ENCODE data around the gene HMGN3. TPM values are rescaled to one million over a fixed set of nuclear protein-coding genes. Genes with fewer than 3 reads are reported as not detected.
"Not testable (repeated sequence)": the region's sequence is repeated elsewhere in the genome, so short reads cannot be mapped to it uniquely, and the experiment has no call there.

Gene HMGN3
- 100 to 1,000 TPM; 244 to 305 (median 268) TPM for polyA plus RNA-seq (ENCODE audit: insufficient read depth in 1 of 5, insufficient read length in 5 of 5, low replicate concordance in 1 of 5)
- long read RNA-seq, donor 1, transcript HMGN3-201 (6 exons, 831 nt): major isoform, 106 of 228 reads
- long read RNA-seq, donor 1, transcript HMGN3-202 (6 exons, 872 nt): minor isoform, 84 of 228 reads
- long read RNA-seq, donor 1, partial matches to known transcripts: 38 of 228 reads
- long read RNA-seq, donor 1, other reads (novel, unspliced or antisense): 0 of 228 reads
- long read RNA-seq, donor 2, transcript HMGN3-201 (6 exons, 831 nt): major isoform, 66 of 109 reads
- long read RNA-seq, donor 2, transcript HMGN3-202 (6 exons, 872 nt): minor isoform, 28 of 109 reads
- long read RNA-seq, donor 2, partial matches to known transcripts: 14 of 109 reads
- long read RNA-seq, donor 2, other reads (novel, unspliced or antisense): 0 of 109 reads
- long read RNA-seq, donor 3, transcript HMGN3-201 (6 exons, 831 nt): major isoform, 87 of 188 reads
- long read RNA-seq, donor 3, transcript HMGN3-202 (6 exons, 872 nt): minor isoform, 66 of 188 reads
- long read RNA-seq, donor 3, partial matches to known transcripts: 35 of 188 reads
- long read RNA-seq, donor 3, other reads (novel, unspliced or antisense): 0 of 188 reads
- long read RNA-seq, donor 4, transcript HMGN3-202 (6 exons, 872 nt): major isoform, 43 of 86 reads
- long read RNA-seq, donor 4, transcript HMGN3-201 (6 exons, 831 nt): minor isoform, 33 of 86 reads
- long read RNA-seq, donor 4, partial matches to known transcripts: 10 of 86 reads
- long read RNA-seq, donor 4, other reads (novel, unspliced or antisense): 0 of 86 reads
- long read RNA-seq, donor 5, transcript HMGN3-202 (6 exons, 872 nt): minor isoform, 89 of 305 reads
- long read RNA-seq, donor 5, transcript HMGN3-201 (6 exons, 831 nt): major isoform, 115 of 305 reads
- long read RNA-seq, donor 5, partial matches to known transcripts: 94 of 305 reads
- long read RNA-seq, donor 5, other reads (novel, unspliced or antisense): 7 of 305 reads
- long read RNA-seq, donor 6, transcript HMGN3-202 (6 exons, 872 nt): minor isoform, 79 of 200 reads
- long read RNA-seq, donor 6, transcript HMGN3-201 (6 exons, 831 nt): major isoform, 88 of 200 reads
- long read RNA-seq, donor 6, partial matches to known transcripts: 33 of 200 reads
- long read RNA-seq, donor 6, other reads (novel, unspliced or antisense): 0 of 200 reads
- long read RNA-seq, donor 7, transcript HMGN3-202 (6 exons, 872 nt): minor isoform, 58 of 146 reads
- long read RNA-seq, donor 7, transcript HMGN3-201 (6 exons, 831 nt): major isoform, 67 of 146 reads
- long read RNA-seq, donor 7, partial matches to known transcripts: 21 of 146 reads
- long read RNA-seq, donor 7, other reads (novel, unspliced or antisense): 0 of 146 reads
- long read RNA-seq, donor 8, transcript HMGN3-201 (6 exons, 831 nt): major isoform, 29 of 56 reads
- long read RNA-seq, donor 8, transcript HMGN3-202 (6 exons, 872 nt): minor isoform, 19 of 56 reads
- long read RNA-seq, donor 8, partial matches to known transcripts: 8 of 56 reads
- long read RNA-seq, donor 8, other reads (novel, unspliced or antisense): 0 of 56 reads

- DNase-seq: peak; percentile 91 to 93
Observed at GRCh38 chr6:79234150-79235022, at the start of gene HMGN3. Gene HMGN3, minus strand, starts transcription at chr6:79234682.

DNA sequence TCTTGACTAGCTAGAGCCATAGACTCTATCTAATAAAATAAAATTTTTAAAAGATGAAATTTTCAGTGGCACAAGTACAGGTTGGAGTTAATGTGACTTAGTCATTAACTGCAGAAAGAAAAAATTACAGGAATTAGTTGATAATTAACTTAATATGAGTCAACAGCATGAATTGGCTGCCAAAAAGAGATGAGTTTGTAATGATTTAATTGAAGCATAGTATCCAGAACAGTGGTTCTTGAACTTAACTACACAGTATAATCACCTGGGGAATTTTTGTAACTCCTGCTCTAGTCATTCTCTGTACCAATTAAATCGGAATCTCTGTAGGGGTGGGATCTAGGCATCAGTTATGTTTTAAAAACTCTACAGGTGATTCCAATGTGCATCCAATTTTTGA is 46.3 kb upstream of the HMGN3 start:
- DNase-seq: no peak

DNA sequence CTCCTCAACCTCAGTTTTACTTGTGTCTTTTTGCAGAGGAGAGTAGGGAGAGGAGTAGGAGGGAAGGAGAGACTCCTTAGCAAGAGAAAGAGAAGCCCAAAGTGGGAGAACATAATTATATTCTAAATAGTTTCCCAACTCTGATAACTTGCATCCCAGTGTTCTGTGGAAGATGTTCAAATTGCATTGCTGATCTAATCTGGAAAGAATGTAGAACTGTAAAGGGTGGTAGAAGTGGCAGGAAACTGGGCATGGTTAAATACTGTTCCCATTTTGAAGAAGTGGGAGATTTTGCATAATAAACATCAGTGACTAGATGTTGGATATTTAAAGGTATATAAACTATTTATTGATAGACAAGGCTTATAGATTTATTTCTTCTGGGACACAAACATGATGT is 42.6 kb upstream of the HMGN3 start:
- DNase-seq: no peak

GRCh38 chr6:79269877-79270276 is 35.4 kb upstream of the HMGN3 start:
- peak; percentile 26 to 32 for DNase-seq

- no peak for DNase-seq
Observed at GRCh38 chr6:79267128-79267527, 32.6 kb upstream of the HMGN3 start.

DNA sequence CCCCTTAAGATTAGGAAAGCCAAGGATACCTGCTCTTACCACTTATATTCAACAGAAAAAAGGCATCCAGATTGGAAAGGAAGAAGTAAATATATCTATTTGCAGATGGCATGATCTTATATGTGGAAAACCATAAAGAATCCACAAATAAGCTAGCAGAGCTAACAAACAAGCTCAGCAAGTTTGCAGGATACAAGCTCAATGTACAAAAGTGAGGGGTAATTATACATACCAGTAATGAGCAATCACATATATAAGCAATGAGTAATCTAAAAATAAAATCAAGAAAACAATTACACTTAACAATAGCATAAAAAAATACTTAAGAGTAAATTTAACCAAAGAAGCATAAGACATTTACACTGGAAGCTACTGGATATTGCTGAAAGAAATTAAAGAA is 31.6 kb upstream of the HMGN3 start:
- DNase-seq: no peak

DNA sequence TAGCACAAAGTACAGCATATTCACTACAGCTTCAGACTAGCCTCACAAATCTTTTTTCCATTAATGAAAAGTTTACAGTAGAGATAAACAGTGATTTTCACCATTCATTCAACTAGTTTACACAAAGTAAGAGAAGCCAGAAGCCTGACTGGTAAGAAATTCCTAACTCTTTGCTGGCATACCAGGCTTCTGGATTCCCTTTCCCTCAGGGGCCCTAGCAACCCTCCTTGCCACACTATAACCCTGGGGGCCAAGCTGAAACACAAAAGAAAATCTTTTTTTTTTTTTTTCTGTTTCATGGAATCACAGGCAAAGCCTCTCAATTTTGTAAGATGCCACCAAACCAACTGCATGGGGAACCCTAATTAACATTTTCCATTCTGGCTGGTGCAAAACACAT is 28.9 kb upstream of the HMGN3 start:
- no peak for DNase-seq

DNA sequence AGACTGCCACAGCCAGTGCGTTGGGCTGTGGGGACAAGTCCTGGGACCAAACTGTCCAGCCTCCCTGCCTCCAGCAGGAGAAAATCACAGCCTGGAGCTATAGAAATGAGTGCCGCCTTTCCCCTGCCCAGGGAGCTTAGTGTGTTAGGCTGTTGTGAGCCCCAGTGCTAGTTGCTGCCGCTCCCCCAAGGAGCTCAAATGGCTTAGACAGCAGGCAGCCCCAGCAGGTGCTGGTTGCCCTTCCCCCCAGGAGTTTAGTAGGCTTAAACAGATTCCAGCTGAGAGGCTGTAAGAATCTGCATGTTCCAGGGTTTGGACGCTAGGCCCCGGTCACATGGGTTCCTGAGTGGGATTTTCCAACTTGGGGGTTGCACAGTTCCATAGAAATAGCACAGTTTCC is 27.2 kb upstream of the HMGN3 start:
- no peak for DNase-seq

DNA sequence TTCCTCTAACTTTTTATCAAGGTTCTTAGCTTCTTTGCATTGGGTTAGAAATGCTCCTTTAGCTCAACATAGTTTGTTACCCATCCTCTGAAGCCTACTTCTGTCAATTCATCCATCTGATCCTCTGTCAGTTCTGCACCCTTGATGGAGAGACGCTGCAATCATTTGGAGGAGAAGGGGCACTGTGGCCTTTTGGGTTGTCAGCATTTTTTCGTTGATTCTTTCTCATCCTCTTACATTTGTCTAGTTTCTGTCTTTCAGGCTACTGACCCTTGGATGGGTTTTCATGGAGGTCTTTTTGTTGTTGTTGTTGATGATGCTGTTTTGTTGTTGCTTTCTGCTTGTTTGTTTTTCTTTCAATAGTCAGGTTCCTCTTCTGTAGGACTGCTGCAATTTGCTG is 26.3 kb upstream of the HMGN3 start:
- no peak for DNase-seq

- no peak for DNase-seq
Observed at GRCh38 chr6:79257381-79258205, 23.1 kb upstream of the HMGN3 start.

GRCh38 chr6:79256770-79257169 is 22.3 kb upstream of the HMGN3 start:
- not testable (repeated sequence) for DNase-seq

GRCh38 chr6:79255086-79255485 is 20.6 kb upstream of the HMGN3 start:
- DNase-seq: not testable (repeated sequence)

DNA sequence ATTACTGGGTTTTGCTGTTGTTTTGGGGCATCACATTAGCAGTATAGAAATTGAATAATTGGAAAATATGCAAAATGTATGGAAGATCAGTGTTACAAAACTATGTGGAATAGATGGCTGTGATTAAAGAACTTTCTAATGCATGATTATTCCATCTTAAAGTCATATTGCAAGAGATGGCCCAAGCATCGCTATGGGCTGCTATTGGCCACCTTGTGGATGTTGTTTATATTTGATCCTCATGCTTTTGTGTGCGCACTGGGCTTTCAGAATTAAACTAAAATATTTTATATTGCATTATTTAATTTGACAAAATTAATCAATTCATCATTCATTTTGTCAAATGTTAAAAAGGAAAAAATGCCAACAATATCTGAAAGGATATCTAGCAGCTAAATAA is 16.1 kb upstream of the HMGN3 start:
- no peak for DNase-seq

- no peak for DNase-seq
Observed at GRCh38 chr6:79250107-79250514, 15.6 kb upstream of the HMGN3 start.

DNA sequence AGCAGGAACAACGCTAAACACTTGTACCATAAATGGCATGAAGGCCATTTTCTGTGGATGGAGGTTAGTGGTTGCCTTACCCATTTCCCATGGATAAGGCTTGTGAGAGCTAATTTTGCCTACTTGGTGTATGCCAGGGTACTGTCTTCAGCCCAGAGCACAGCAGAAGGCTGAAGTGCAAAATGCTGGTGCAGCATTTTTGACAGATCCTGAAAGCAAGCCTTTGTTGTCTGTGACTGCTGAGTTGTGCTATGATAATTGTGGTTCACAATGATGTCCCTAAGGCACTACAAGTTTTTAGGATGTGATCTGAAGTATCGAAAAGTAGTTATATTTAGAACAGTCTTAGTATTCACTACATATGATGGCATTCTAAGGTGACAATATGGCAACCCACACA is 14.7 kb upstream of the HMGN3 start:
- DNase-seq: no peak

- no peak for DNase-seq
Observed at GRCh38 chr6:79246891-79247290, 12.4 kb upstream of the HMGN3 start.

DNA sequence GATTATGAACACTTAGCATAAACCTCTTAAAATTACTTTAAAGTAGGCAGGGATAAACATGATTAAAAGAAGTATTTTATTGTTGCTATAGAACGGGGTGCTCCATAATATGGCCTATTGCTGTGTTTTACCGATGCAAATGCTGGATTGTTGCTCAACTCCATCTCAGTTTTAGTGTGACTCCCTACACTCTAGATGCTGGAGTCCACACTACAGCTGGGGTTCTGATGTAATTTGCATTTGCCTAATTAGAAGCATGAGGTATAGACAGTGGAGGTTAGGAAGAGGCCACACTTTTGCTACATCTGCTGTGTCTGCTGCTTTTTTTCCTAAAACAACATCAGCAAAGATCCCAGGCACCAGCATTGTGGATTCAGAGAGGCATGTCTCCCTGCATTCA is 6.7 kb upstream of the HMGN3 start:
- no peak for DNase-seq

- no peak for DNase-seq
Observed at GRCh38 chr6:79240509-79240908, 6.0 kb upstream of the HMGN3 start.

GRCh38 chr6:79239536-79240168 is 5.2 kb upstream of the HMGN3 start:
- no peak for DNase-seq

All from right lung (tissue), 10 donors.